Measurements from ENCODE around the gene MMRN2.
A peak's percentile ranks its signal among the peaks of the same experiment; 100 is the strongest.
"Not testable (repeated sequence)": the region's sequence is repeated elsewhere in the genome, so short reads cannot be mapped to it uniquely, and the experiment has no call there.

MMRN2 gene, protein sequence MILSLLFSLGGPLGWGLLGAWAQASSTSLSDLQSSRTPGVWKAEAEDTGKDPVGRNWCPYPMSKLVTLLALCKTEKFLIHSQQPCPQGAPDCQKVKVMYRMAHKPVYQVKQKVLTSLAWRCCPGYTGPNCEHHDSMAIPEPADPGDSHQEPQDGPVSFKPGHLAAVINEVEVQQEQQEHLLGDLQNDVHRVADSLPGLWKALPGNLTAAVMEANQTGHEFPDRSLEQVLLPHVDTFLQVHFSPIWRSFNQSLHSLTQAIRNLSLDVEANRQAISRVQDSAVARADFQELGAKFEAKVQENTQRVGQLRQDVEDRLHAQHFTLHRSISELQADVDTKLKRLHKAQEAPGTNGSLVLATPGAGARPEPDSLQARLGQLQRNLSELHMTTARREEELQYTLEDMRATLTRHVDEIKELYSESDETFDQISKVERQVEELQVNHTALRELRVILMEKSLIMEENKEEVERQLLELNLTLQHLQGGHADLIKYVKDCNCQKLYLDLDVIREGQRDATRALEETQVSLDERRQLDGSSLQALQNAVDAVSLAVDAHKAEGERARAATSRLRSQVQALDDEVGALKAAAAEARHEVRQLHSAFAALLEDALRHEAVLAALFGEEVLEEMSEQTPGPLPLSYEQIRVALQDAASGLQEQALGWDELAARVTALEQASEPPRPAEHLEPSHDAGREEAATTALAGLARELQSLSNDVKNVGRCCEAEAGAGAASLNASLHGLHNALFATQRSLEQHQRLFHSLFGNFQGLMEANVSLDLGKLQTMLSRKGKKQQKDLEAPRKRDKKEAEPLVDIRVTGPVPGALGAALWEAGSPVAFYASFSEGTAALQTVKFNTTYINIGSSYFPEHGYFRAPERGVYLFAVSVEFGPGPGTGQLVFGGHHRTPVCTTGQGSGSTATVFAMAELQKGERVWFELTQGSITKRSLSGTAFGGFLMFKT

GRCh38 chr10:86957471-86958115, at the start of gene MMRN2:
MMRN2 (minus strand) TSS chr10:86957615; CDS start chr10:86957541, 74 bp downstream.
- DNase-seq = no peak

- DNase-seq = not testable (repeated sequence)
These were observed 49.7 kb upstream of the MMRN2 start for GRCh38 chr10:87007124-87007523.

DNA sequence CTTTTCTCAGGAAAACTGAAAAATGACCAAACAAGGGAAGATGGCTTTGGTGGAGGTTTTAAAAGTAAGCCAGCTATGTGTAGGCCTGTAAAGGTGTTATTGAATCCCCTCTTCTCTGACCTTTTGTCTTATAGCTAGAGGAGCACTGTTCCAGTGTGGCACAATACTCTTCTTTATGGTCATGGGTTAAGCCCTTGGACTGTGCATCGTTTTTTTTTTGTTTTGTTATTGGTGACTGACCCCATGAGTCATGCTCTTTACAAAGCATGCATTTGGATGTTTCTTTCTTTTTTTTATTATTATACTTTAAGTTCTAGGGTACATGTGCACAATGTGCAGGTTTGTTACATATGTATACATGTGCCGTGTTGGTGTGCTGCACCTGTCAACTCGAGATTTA, 43.1 kb upstream of the MMRN2 start:
- DNase-seq = no peak

DNA sequence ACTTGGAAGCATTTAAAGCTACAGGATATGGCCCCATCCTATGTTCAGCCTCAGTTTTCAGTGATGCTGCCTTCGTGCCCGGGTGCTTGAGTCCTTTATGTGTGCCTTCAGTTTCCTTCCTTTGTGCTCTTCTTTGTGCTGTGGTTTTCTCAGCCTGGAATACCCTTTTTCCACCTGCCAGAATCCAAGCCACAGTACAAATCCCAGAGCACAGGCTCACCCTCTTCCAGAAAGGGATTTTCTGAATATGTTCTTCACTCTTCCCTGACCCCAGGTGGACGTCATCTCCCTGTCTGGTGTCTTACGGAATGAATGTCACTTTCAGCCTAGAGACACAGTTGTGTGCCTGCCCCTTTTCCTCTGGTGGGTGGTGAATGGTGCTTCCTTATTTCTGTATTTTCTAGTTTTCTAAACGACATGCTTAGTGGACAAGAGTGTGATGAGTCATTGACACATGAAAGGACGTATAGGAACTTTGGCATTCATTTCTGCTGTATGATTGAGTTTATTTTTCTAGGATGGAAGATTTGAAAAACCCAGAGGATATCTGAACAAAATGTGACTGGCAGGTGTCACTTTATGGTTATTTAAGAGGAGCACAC, 42.5 kb upstream of the MMRN2 start:
- not testable (repeated sequence) for DNase-seq

DNA sequence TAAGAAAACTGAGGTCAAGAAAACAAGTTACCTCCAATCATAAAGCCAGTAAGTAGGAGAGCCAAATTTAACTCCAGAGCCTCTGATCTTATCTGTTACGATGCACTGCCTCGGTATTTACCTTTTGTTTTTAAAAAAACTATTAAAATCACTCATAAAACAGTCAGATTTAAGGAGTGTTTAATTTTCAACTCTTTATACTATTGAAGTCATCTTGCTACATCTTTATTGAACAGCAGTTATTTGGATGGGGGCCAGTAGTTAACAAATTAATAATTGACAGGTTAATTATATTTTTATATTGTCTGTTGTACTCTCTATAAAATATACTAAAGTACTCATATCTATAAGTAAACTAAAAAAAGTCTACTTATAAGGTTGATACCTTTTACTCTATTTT, 35.5 kb upstream of the MMRN2 start:
- DNase-seq = no peak

GRCh38 chr10:86992456-86992855, 35.0 kb upstream of the MMRN2 start:
- DNase-seq = no peak

GRCh38 chr10:86991362-86991761, 33.9 kb upstream of the MMRN2 start:
- DNase-seq = not testable (repeated sequence)

GRCh38 chr10:86988520-86988919, 31.1 kb upstream of the MMRN2 start:
- no peak for DNase-seq

GRCh38 chr10:86984498-86984897, 27.1 kb upstream of the MMRN2 start:
- DNase-seq = not testable (repeated sequence)

- DNase-seq = no peak
These were observed 24.3 kb upstream of the MMRN2 start for GRCh38 chr10:86981716-86982115.

- DNase-seq = not testable (repeated sequence)
These were observed 23.6 kb upstream of the MMRN2 start for GRCh38 chr10:86981020-86981419.

DNA sequence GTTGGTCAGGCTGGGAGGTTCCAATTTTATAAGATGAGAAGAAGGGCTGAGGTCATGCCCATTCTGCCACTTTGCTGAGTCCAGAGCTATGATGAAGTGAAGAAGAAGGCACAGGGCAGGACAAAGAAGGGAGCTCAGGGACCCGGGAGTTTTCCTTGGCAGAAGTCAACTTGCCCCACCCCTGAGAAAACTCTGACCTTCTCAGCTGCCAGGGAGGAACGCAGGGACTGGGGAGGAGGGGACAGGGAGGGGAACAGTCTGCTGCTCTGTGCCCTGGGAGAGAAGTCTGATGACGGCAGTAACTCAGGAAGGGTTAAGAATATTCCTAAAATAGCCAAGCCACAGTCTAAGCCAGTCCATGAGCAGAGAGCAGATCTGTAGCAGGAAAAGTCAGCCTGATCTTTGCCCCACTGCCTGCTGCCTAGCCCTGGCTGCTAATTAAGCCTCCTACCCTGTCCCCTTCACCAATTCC, 22.6 kb upstream of the MMRN2 start:
- no peak for DNase-seq

GRCh38 chr10:86979296-86979818, 21.9 kb upstream of the MMRN2 start:
- no peak for DNase-seq

DNA sequence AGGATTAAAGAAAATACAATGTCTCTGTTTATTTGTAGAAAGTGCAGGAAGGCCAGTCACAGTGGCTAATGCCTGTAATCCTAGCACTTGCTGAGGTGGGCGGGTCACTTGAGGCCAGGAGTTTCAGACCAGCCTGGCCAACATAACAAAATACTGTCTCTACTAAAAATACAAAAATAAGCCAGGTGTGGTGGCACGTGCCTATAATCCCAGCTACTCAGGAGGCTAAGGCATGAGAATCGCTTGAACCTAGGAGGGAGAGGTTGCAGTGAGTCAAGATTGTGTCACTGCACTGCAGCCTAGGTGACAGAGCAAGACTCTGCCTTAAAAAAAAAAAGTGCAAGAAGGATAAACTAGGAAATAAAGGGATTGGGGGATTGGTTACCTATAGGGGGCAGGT, 21.0 kb upstream of the MMRN2 start:
- not testable (repeated sequence) for DNase-seq

GRCh38 chr10:86976362-86977056, 19.1 kb upstream of the MMRN2 start:
- no peak for DNase-seq

DNA sequence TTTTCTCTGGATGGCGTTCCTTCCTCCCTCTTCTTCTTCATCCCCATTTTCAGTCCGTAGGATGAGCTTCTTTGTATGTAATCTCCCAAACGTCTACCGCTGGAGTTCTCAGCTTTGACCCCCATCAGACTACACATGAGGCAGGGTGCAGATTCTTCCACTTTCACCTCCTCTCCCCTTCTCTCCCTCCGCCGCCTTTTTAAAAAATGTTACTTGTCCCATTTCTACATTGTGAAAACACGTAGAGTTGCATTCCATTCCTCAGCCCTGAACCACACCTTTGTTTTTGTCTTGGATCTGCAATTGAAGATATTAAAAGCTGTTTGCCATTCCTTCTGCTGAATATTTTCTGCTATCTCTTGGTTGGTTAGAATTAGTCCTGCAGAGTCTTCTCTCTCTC, 17.1 kb upstream of the MMRN2 start:
- DNase-seq = no peak

- no peak for DNase-seq
These were observed 15.4 kb upstream of the MMRN2 start for GRCh38 chr10:86972613-86973380.

- DNase-seq = peak; percentile 85
These were observed 14.0 kb upstream of the MMRN2 start for GRCh38 chr10:86971232-86971991.

DNA sequence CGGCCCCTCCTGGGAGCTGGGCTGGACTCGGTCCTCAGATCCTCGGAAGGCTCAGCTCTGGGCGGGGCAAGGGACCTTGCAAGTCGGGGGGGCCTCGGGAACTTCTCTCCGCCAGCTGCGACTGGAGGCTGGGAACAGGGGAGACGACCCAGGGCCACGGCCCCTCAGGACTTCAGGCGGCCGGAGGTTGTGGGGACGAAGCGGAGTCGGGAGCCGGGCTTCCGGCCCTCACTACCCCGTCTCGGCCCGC, 13.5 kb upstream of the MMRN2 start:
- no peak for DNase-seq
